GM19324 (cell line): ENCODE data around the gene ATP6V0C.

Experiments
- ATAC-seq: cut with Tn5 transposase; IDR thresholded peaks from one replicate; pipeline ENCODE4 v1.9.1; 2021; ENCODE audit warnings: mild to moderate bottlenecking, moderate library complexity; ENCODE audit not compliant: unreplicated experiment, low FRiP score

ATP6V0C gene

DNA sequence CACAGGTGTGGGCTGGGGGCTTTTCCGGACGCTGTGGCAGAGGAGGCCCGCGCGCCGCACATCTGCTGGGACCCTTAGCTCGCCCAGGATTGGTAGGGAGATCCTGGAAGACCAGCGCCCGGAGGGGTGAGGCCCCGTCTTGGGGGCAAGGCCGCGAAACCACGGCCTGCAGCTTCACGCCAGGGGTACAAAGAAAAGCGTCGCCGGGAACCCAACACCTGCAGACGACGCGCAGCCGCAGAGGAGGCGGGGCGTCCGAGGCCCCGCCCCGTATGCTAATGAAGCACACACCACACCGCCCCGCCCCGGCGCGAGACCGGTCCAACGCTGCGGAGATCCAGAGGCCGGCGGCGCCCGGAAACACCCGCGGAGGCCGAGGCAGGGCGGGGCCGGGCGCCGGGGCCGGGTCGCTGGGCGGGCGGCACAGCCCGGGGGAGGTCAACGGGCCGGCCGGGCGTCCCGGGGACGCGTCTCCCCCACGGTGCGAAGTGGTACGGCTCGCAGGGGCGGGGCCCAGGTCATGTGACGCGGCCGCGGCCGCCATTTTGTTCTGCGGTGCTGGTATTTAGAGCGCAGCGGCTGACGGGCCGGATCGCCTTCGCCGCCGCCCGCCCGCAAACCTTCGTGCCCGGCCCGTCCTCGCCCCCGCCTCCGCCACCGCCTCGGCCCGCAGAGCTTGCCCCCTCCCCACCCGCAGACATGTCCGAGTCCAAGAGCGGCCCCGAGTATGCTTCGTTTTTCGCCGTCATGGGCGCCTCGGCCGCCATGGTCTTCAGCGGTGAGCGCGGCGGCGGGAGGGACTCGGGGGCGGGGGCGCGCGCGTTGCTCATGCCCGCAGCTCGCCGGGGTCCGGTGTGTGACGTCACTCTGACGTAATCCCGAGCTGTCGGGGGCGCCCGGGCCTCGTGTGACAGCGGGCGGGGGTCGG lies at the start of gene ATP6V0C:
ATP6V0C (plus strand) TSS at position 548 of the 928 bp plus-strand sequence; CDS start at position 700, 152 bp downstream.
- peak; percentile 81 for ATAC-seq

GRCh38 chr16:2464333-2464732 lies 49.4 kb upstream of the ATP6V0C start:
- no peak for ATAC-seq

DNA sequence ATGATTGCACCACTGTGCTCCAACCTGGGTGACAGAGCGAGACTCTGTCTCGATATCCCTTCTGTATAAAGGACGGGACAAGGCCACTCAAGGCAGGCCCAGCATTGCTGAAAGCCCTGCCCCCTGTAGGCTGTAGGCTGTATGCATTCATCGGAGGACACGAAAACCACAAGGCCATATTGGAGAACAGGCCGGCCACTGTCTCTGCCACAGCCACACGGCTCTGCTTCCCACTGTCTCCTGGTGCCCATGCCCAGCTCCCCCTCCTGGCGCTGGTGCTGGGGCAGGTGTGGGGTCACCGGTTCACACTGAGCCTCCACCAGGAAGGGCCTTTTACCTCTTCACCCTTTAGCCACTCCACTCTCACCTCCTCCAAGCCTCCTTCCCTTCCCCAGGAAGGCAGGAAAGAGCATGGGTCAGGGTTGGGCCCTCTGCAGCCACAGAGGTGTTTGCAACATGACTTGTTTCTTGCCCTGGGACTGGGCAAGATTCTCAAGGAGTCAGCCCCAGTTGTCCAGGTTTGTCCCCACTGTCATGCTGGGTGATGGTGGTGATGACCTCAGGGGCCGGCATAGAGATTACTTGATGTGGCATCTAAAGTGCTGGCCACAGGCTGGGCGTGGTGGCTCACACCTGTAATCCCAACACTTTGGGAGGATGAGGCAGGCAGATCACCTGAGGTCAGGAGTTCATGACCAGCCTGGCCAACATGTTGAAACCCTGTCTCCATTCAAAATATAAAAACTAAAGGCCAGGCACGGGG lies 47.9 kb upstream of the ATP6V0C start:
- ATAC-seq: no peak

GRCh38 chr16:2466667-2467527 lies 46.9 kb upstream of the ATP6V0C start:
- ATAC-seq: no peak

GRCh38 chr16:2467528-2468232 lies 46.1 kb upstream of the ATP6V0C start:
- ATAC-seq: no peak

- ATAC-seq: no peak
Observed at GRCh38 chr16:2468233-2468724, 45.5 kb upstream of the ATP6V0C start.

- ATAC-seq: no peak
Observed at GRCh38 chr16:2468725-2469398, 44.9 kb upstream of the ATP6V0C start.

- ATAC-seq: no peak
Observed at GRCh38 chr16:2469399-2470233, 44.1 kb upstream of the ATP6V0C start.

DNA sequence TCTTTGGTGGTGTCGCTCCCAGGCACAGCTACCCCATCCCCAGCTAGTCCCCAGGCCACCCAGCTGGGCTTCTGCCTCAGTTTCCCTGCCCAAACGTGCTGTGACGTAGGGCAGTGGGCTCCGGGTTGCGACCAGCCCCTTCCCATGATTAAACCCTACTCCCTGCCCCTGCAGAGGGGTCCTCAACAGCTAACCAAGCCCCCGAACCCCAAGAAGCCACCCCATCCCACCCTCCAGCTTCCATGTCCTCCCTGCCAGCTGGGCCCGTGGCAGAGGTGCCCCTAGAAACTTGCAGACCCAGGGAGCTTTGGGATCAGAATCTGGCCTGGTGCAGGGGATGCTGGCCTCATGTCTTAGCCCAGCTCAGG lies 43.5 kb upstream of the ATP6V0C start:
- no peak for ATAC-seq

GRCh38 chr16:2470603-2471015 lies 43.1 kb upstream of the ATP6V0C start:
- no peak for ATAC-seq

DNA sequence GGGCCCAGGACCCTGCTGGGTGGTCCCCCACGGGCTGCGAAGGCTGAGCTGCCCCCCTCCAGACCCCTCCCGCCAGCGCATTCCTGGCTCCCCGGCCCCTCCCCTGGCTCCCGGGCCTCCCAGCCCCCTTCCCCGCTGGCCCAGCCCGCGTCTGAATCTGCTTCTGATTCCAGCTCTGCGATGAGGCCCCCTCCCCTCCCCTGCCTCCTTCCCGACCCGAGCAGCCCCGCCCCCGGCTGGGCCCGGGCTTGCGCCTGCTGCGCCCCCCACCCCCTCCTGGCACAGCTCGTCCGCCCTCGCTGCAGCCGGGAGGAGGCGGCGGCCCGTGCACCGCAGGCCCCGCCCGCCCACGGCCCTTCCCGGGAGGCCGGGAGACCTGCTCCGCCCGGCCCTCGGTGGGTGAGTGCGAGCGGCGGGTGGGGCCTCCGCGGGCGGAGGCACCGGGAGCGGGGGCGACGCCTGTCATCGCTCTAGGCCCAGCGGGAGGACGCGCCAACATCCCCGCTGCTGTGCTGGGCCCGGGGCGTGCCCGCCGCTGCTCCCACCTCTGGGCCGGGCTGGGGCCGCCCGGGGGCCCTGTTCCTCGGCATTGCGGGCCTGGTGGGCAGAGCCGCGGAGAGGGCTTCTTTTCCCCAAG lies 42.6 kb upstream of the ATP6V0C start, which contains the start of gene NTN3:
NTN3 (plus strand) TSS at position 282 of the 637 bp plus-strand sequence. CDS start 405 bp downstream, outside the sequence.
- no peak for ATAC-seq

DNA sequence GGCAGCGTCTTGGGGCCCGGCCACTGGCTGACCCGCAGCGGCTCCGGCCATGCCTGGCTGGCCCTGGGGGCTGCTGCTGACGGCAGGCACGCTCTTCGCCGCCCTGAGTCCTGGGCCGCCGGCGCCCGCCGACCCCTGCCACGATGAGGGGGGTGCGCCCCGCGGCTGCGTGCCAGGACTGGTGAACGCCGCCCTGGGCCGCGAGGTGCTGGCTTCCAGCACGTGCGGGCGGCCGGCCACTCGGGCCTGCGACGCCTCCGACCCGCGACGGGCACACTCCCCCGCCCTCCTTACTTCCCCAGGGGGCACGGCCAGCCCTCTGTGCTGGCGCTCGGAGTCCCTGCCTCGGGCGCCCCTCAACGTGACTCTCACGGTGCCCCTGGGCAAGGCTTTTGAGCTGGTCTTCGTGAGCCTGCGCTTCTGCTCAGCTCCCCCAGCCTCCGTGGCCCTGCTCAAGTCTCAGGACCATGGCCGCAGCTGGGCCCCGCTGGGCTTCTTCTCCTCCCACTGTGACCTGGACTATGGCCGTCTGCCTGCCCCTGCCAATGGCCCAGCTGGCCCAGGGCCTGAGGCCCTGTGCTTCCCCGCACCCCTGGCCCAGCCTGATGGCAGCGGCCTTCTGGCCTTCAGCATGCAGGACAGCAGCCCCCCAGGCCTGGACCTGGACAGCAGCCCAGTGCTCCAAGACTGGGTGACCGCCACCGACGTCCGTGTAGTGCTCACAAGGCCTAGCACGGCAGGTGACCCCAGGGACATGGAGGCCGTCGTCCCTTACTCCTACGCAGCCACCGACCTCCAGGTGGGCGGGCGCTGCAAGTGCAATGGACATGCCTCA lies 41.9 kb upstream of the ATP6V0C start:
- no peak for ATAC-seq

GRCh38 chr16:2472488-2472864 lies 41.3 kb upstream of the ATP6V0C start:
- ATAC-seq: no peak

DNA sequence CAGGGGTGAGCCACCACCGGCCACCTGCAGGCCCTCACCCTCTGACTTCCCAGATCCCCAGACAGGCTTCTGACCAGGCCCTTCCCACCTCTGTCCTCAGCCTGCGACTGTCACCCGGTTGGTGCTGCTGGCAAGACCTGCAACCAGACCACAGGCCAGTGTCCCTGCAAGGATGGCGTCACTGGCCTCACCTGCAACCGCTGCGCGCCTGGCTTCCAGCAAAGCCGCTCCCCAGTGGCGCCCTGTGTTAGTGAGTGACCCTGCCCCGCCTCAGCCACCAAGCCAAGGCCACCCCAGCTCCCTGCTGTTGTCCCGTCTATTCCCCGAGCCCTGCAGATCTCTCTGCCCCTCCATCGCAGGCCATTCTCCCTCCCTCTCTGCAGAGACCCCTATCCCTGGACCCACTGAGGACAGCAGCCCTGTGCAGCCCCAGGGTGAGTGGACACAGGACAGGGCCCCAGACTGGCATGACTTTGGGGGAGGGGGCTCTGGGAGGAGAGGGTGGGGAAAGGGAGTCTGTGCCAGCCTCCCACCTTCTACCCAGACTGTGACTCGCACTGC lies 40.8 kb upstream of the ATP6V0C start:
- no peak for ATAC-seq

DNA sequence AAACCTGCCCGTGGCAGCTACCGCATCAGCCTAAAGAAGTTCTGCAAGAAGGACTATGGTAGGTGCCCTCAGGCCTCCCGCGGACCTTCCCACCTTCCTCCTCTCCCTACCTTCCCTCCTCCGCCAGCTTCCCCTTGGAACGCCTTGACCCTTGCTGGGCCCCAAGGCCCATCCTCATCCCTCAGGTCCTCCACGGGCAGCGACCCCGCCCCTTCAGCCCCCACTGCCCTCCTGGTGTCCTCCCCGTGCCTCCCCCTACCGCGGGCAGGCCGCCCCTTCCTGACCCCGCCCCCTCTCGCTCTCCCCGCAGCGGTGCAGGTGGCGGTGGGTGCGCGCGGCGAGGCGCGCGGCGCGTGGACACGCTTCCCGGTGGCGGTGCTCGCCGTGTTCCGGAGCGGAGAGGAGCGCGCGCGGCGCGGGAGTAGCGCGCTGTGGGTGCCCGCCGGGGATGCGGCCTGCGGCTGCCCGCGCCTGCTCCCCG lies 40.3 kb upstream of the ATP6V0C start:
- no peak for ATAC-seq
